ENCODE data around the gene ATF7IP2. TPM values are rescaled to one million over a fixed set of nuclear protein-coding genes. Genes with fewer than 3 reads are reported as not detected.
"Not testable (repeated sequence)": the region's sequence is repeated elsewhere in the genome, so short reads cannot be mapped to it uniquely, and the experiment has no call there.

ATF7IP2 gene
- total and polyA plus RNA-seq, 8 donors, result 8.5 to 14.3 (median 12.8) TPM

DNA sequence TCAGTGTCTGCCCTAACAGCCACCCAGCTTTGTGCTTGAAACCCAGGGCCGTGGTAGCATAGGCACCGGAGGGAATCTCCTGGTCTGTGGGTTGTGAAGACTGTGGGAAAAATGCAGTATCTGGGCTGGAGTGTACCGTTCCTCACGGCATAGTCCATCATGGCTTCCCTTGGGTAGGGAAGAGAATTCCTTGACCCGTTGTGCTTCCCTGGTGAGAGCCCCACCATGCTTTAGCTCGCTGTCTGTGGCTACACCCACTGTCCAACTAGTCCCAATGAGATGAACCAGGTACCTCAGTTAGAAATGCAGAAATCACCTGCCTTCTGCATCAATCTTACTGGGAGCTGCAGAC, 67.3 kb downstream of the ATF7IP2 start:
- TF ChIP-seq CTCF (IDR thresholded peaks at IDR 0.05), result no peak
- Histone ChIP-seq H3K4me1 (no peaks in the 10 kb centered on the region), H3K36me3 (peaks cover 0 to 60% of the 10 kb centered on the region in 2 donors), H3K27me3 (no peaks in the 10 kb centered on the region), H3K4me3 (no peak overlapping the region), H3K27ac (no peak overlapping the region), H3K9me3 (peaks cover 0 to 30% of the 10 kb centered on the region in 2 donors)
- ATAC-seq, result no peak
- intact Hi-C loops (cut with DNase I), result no loop called here
- no peak for DNase-seq

- no peak for ATAC-seq
- H3K4me1 ChIP-seq, result no peaks in the 10 kb centered on the region
- H3K36me3 ChIP-seq, result peaks cover 0 to 18% of the 10 kb centered on the region in 2 donors
- no peak overlapping the region for H3K4me3 ChIP-seq
- no peaks in the 10 kb centered on the region for H3K27me3 ChIP-seq
- intact Hi-C loops (cut with DNase I), result no loop called here
- H3K9me3 ChIP-seq, result no peaks in the 10 kb centered on the region
- no peak for TF ChIP-seq CTCF (IDR thresholded peaks at IDR 0.05)
- no peak for DNase-seq
- H3K27ac ChIP-seq, result no peak overlapping the region
These were observed 80.0 kb downstream of the ATF7IP2 start for GRCh38 chr16:10465821-10466220.

DNA sequence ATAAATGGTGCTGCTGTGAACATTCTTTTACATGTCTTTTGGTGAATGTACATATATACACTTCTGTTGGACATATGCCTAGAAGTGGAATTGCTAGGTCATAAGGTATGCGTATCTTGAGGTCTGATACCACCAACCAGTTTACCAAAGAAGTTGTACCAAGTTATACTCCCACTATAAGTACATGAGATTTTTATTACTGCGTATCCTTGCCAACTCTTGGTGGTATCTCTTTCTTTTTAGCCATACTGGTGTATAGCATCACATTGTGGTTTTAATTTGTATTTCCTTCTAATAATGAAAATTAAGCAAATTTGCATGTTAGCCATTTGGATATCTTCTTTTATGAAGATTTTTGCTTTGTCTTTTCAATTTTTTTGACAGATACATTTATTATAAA, 80.5 kb downstream of the ATF7IP2 start:
- no peak for TF ChIP-seq CTCF (IDR thresholded peaks at IDR 0.05)
- H3K36me3 ChIP-seq, result peaks cover 0 to 18% of the 10 kb centered on the region in 2 donors
- H3K27ac ChIP-seq, result no peak overlapping the region
- intact Hi-C loops (cut with DNase I), result no loop called here
- ATAC-seq (no peak), DNase-seq (no peak)
- no peaks in the 10 kb centered on the region for H3K4me1 ChIP-seq
- H3K4me3 ChIP-seq, result no peak overlapping the region
- no peaks in the 10 kb centered on the region for H3K27me3 ChIP-seq
- H3K9me3 ChIP-seq, result no peaks in the 10 kb centered on the region

DNA sequence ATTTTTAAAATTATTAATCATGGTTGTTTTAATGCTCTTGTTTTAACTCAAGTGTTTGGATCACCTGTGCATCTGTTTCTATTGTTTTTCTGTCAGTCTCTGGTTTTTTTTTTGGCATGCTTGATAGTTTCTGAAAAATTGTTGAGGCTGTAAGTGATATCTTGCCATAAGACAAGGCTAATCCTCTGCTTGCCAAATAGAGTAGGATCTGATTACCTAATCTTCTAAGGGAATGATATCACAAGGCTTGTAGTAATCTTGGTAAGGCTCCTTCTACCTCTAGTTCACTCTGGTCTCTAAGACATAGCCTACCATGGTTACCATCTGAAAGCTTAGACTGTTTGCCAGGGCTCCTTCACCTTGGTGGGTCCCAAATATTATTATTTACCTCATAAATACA, 81.0 kb downstream of the ATF7IP2 start:
- intact Hi-C loops (cut with DNase I), result no loop called here
- H3K27ac ChIP-seq, result no peak overlapping the region
- DNase-seq (no peak), ATAC-seq (no peak)
- no peak overlapping the region for H3K4me3 ChIP-seq
- no peaks in the 10 kb centered on the region for H3K27me3 ChIP-seq
- peaks cover 0 to 18% of the 10 kb centered on the region in 2 donors for H3K36me3 ChIP-seq
- no peak for TF ChIP-seq CTCF (IDR thresholded peaks at IDR 0.05)
- no peaks in the 10 kb centered on the region for H3K4me1 ChIP-seq
- H3K9me3 ChIP-seq, result no peaks in the 10 kb centered on the region

DNA sequence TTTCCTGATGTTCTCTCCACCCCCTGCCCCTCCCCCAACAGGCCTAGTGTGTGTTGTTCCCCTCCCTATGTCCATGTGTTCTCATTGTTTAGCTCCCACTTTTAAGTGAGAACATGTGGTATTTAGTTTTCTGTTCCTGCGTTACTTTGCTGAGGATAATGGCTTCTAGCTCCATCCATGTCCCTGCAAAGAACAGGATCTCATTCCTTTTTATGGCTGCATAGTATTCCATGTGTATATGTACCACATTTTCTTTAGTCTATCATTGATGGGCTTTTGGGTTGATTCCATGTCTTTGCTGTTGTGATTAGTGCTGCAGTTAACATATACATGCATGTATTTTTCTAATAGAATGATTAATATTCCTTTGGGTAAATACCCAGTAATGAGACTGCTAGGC, 90.8 kb downstream of the ATF7IP2 start:
- H3K27me3 ChIP-seq; H3K9me3 ChIP-seq; H3K4me3 ChIP-seq; intact Hi-C loops (cut with DNase I); DNase-seq; ATAC-seq; H3K27ac ChIP-seq; H3K4me1 ChIP-seq: not testable (repeated sequence)
- H3K36me3 ChIP-seq, result peaks cover 0 to 45% of the 10 kb centered on the region in 2 donors

- ATAC-seq, result no peak
- intact Hi-C loops (cut with DNase I), result no loop called here
- H3K4me3 ChIP-seq, result no peak overlapping the region
These were observed 94.3 kb downstream of the ATF7IP2 start for GRCh38 chr16:10480151-10480550.

More at GRCh38 chr16:10480151-10480550, 94.3 kb downstream of the ATF7IP2 start:
- H3K27me3 ChIP-seq, result no peaks in the 10 kb centered on the region
- no peaks in the 10 kb centered on the region for H3K4me1 ChIP-seq
- no peak for TF ChIP-seq CTCF (IDR thresholded peaks at IDR 0.05)
- H3K27ac ChIP-seq, result no peak overlapping the region
- peaks cover 0 to 58% of the 10 kb centered on the region in 2 donors for H3K36me3 ChIP-seq
- H3K9me3 ChIP-seq, result peaks cover 0 to 7% of the 10 kb centered on the region in 2 donors
- DNase-seq, result no peak

Data from left lung (tissue), 10 donors.